SK-N-SH (cell line): Measurements from ENCODE around the gene HOXA10. TPM values are rescaled to one million over a fixed set of nuclear protein-coding genes. Genes with fewer than 3 reads are reported as not detected.

Experiments
- CTCF ChIA-PET: fragments of 300-600, 350-600 bp; formaldehyde crosslinking; extraction: SDS; loops from one replicate; lab custom pipeline; 2021; lab: Yijun Ruan, JAX
- POLR2A ChIA-PET: fragments of 350-600 bp; sonication (Branson Sonifier 250); formaldehyde crosslinking; extraction: SDS; loops from one replicate; lab custom pipeline; 2020; ENCODE audit warnings: antibody characterized with exemption, inconsistent platforms; lab: Yijun Ruan, JAX
- DNase-seq: peaks from one replicate; pipeline ENCODE4 v3.0.0; 2012
- H2AFZ ChIP-seq: fragments of 200-600 bp; sonication (generic); 2 replicates; pipeline ENCODE4 v1.8.1; 2016; ENCODE audit warnings: antibody characterized with exemption, mild to moderate bottlenecking, low read depth
- H3F3A ChIP-seq: fragments of 200-600 bp; sonication (generic); replicated peaks from 2 replicates; pipeline ENCODE3; 2016; ENCODE audit warnings: antibody characterized with exemption, mild to moderate bottlenecking; ENCODE audit not compliant: insufficient read depth
- H3K27ac ChIP-seq, 2 experiments: fragments of 200-500 bp in 1 of 2; fragments of 200-600 bp in 1 of 2; sonication (Bioruptor generic) in 1 of 2; sonication (generic), shearing (Covaris generic) in 1 of 2; 2 replicates each; pipeline versions ENCODE4 v1.5.1 to v1.6.1; 2014 to 2016; ENCODE audit warnings: low read depth in 2 of 2, inconsistent platforms in 1 of 2, low read length in 1 of 2, mild to moderate bottlenecking in 1 of 2, mixed read lengths in 1 of 2
- H3K27me3 ChIP-seq: fragments of 200-600 bp; sonication (generic), shearing (Covaris generic); 2 replicates; pipeline ENCODE4 v1.6.1; 2016; ENCODE audit warnings: mixed run types; ENCODE audit not compliant: insufficient read depth
- H3K36me3 ChIP-seq, 2 experiments: fragments of 200-500 bp in 1 of 2; fragments of 200-600 bp in 1 of 2; sonication (Bioruptor generic) in 1 of 2; sonication (generic) in 1 of 2; replicated peaks in 1 of 2; 2 replicates each; pipeline versions ENCODE3 to v1.5.1; 2014 to 2016; ENCODE audit warnings: low read length in 1 of 2, mild to moderate bottlenecking in 1 of 2; ENCODE audit not compliant: insufficient read depth in 2 of 2, control insufficient read depth in 1 of 2
- H3K4me1 ChIP-seq, 2 experiments: fragments of 200-500 bp in 1 of 2; fragments of 200-600 bp in 1 of 2; sonication (Bioruptor generic) in 1 of 2; sonication (generic), shearing (Covaris generic) in 1 of 2; 2 replicates each; pipeline versions ENCODE4 v1.5.1 to v1.6.1; 2014 to 2016; ENCODE audit warnings: low read depth in 1 of 2, low read length in 1 of 2, mixed run types in 1 of 2; ENCODE audit not compliant: insufficient read depth in 2 of 2, control insufficient read depth in 1 of 2
- H3K4me2 ChIP-seq: fragments of 200-600 bp; sonication (generic), shearing (Covaris generic); 2 replicates; pipeline ENCODE4 v1.6.1; 2017; ENCODE audit warnings: mixed run types
- H3K4me3 ChIP-seq, 2 experiments: fragments of 200-500 bp in 1 of 2; fragments of 200-600 bp in 1 of 2; sonication (Bioruptor generic) in 1 of 2; sonication (generic), shearing (Covaris generic) in 1 of 2; 2 replicates each; pipeline versions ENCODE4 v1.5.1 to v1.8.1; 2014 to 2016; ENCODE audit warnings: low read depth in 2 of 2, inconsistent platforms in 1 of 2, low read length in 1 of 2, mild to moderate bottlenecking in 1 of 2, mixed read lengths in 1 of 2, moderate library complexity in 1 of 2
- H3K79me2 ChIP-seq: fragments of 200-600 bp; sonication (generic); 2 replicates; pipeline ENCODE4 v1.8.1; 2017; ENCODE audit warnings: mild to moderate bottlenecking; ENCODE audit not compliant: insufficient read depth
- H3K9ac ChIP-seq: fragments of 200-600 bp; sonication (generic); 2 replicates; pipeline ENCODE4 v1.6.1; 2017; ENCODE audit warnings: mixed run types
- H3K9me2 ChIP-seq: fragments of 200-600 bp; sonication (generic); 2 replicates; pipeline ENCODE4 v1.6.1; 2017; ENCODE audit warnings: mixed run types
- H3K9me3 ChIP-seq: fragments of 200-600 bp; sonication (generic); 2 replicates; pipeline ENCODE4 v1.6.1; 2017; ENCODE audit warnings: mixed run types, mild to moderate bottlenecking, moderate library complexity
- H4K20me1 ChIP-seq: fragments of 200-600 bp; sonication (generic); 2 replicates; pipeline ENCODE4 v1.6.1; 2017; ENCODE audit warnings: mild to moderate bottlenecking, mixed run types; ENCODE audit not compliant: insufficient read depth
- CTCF ChIP-seq: fragments of 200-600 bp; sonication (generic); IDR thresholded peaks from 2 replicates; pipeline ENCODE4 v1.6.1; 2017; ENCODE audit warnings: antibody characterized with exemption, mild to moderate bottlenecking, moderate library complexity
- MEF2A ChIP-seq: IDR thresholded peaks from 2 replicates; pipeline ENCODE4 v1.4.0; 2012; ENCODE audit warnings: low read depth, borderline replicate concordance
- POLR2AphosphoS5 ChIP-seq: IDR thresholded peaks from 2 replicates; pipeline ENCODE4 v1.6.1; 2012; ENCODE audit warnings: low read depth, low read length
- REST ChIP-seq: IDR thresholded peaks from 2 replicates; pipeline ENCODE4 v1.6.1; 2012; ENCODE audit warnings: mild to moderate bottlenecking, low read depth, low read length, moderate library complexity
- RXRA ChIP-seq: IDR thresholded peaks from 2 replicates; pipeline ENCODE4 v1.4.0; 2012; ENCODE audit warnings: low read depth, mild to moderate bottlenecking, borderline replicate concordance
- SIN3A ChIP-seq: IDR thresholded peaks from 2 replicates; pipeline ENCODE4 v1.6.1; 2012; ENCODE audit warnings: low read depth, mild to moderate bottlenecking, low read length, moderate library complexity, borderline replicate concordance
- SMC3 ChIP-seq: IDR thresholded peaks from 2 replicates; pipeline ENCODE4 v1.6.1; 2012; ENCODE audit warnings: low read depth, low read length, improper control_type of control experiment
- USF1 ChIP-seq: IDR thresholded peaks from 2 replicates; pipeline ENCODE4 v1.4.0; 2012; ENCODE audit warnings: low read depth, borderline replicate concordance
- USF2 ChIP-seq: fragments of 150-350 bp; IDR thresholded peaks from 2 replicates; pipeline ENCODE4 v1.6.1; 2017; ENCODE audit warnings: antibody characterized with exemption, low read length, low read depth, borderline replicate concordance
- WGBS: methylation state at CpG from one replicate; pipeline ENCODE4 v1.1.6; 2017; ENCODE audit warnings: low lambda C conversion rate; 5-methylcytosine and 5-hydroxymethylcytosine counted together
- polyA plus RNA-seq, 3 experiments: library from polyadenylated mRNA; depleted of rRNA; stranded (reverse); fragments of >200 nt; gene quantifications; 2 replicates each; pipeline ENCODE4 v1.2.3, GENCODE V29; 2012

Gene HOXA10
- polyA plus RNA-seq, 1 of the 3 experiments (the other 2 are of a cell fraction) = not detected

- TF ChIP-seq CTCF (no peak), SIN3A (no peak)
These were observed 26.7 kb downstream of the HOXA10 start, which contains the start of gene HOXA6 (continued) for GRCh38 chr7:27147199-27148030.

GRCh38 chr7:27146491-27147198 is 27.5 kb downstream of the HOXA10 start:
- TF ChIP-seq USF1 (no peak), MEF2A (no peak), RXRA (no peak), REST (no peak), SMC3 (no peak), SIN3A (no peak), CTCF (no peak), USF2 (no peak), POLR2AphosphoS5 (no peak)
- peaks cover 100% of the 10 kb centered on the region for H3K27me3 ChIP-seq
- H4K20me1 ChIP-seq = no peaks in the 10 kb centered on the region
- no peaks in the 10 kb centered on the region for H3K79me2 ChIP-seq
- no peaks in the 10 kb centered on the region for H3K36me3 ChIP-seq
- peak; percentile 29 for DNase-seq
- no peaks in the 10 kb centered on the region for H3K9me3 ChIP-seq
- H3K27ac ChIP-seq = no peak overlapping the region
- POLR2A ChIA-PET = no interaction called here
- H2AFZ ChIP-seq = no peak overlapping the region
- 24% methylated on average over 5 of the region's 5 CpGs for WGBS
- H3K4me1 ChIP-seq = peaks cover 12 to 20% of the 10 kb centered on the region in 2 experiments; a peak in 1 of 4 replicates
- no peaks in the 10 kb centered on the region for H3K9me2 ChIP-seq
- H3K4me3 ChIP-seq = no peak overlapping the region
- H3K4me2 ChIP-seq = no peak overlapping the region
- CTCF ChIA-PET = interaction anchor here (0.5 to 10.9 kb wide), 3 partner anchors 12 to 49 kb away, joined by 3 to 270 read pairs (median 29); partner anchors contain the start of gene HOXA7
- H3F3A ChIP-seq = no peaks in the 10 kb centered on the region
- no peak overlapping the region for H3K9ac ChIP-seq
